ENCODE data around the gene NME7.

NME7 gene

GRCh38 chr1:169106095-169106920, 261.3 kb downstream of the NME7 start, which contains the start of gene ATP1B1:
ATP1B1 (plus strand) TSS chr1:169106690; CDS start chr1:169106830, 140 bp downstream.
- peak; percentile 95 for DNase-seq (ENCODE audit: low spot score)

- peak; percentile 45 for DNase-seq (ENCODE audit: low spot score)
These were observed 262.0 kb downstream of the NME7 start for GRCh38 chr1:169105434-169106094.

GRCh38 chr1:169105087-169105433, 262.5 kb downstream of the NME7 start:
- no peak for DNase-seq (ENCODE audit: low spot score)

- no peak for DNase-seq (ENCODE audit: low spot score)
These were observed 264.1 kb downstream of the NME7 start for GRCh38 chr1:169103480-169103893.

GRCh38 chr1:169103002-169103401, 264.6 kb downstream of the NME7 start:
- DNase-seq (ENCODE audit: low spot score): no peak

GRCh38 chr1:169102567-169102966, 265.0 kb downstream of the NME7 start:
- DNase-seq (ENCODE audit: low spot score): peak; percentile 70

GRCh38 chr1:169100651-169101088, 266.9 kb downstream of the NME7 start:
- DNase-seq (ENCODE audit: low spot score): no peak

- no peak for DNase-seq (ENCODE audit: low spot score)
These were observed 267.4 kb downstream of the NME7 start for GRCh38 chr1:169100208-169100607.

GRCh38 chr1:169099561-169099960, 268.0 kb downstream of the NME7 start:
- no peak for DNase-seq (ENCODE audit: low spot score)

- DNase-seq (ENCODE audit: low spot score): no peak
These were observed 269.2 kb downstream of the NME7 start for GRCh38 chr1:169098380-169098779.

GRCh38 chr1:169094897-169095569, 272.6 kb downstream of the NME7 start:
- no peak for DNase-seq (ENCODE audit: low spot score)

GRCh38 chr1:169092399-169092798, 275.2 kb downstream of the NME7 start:
- no peak for DNase-seq (ENCODE audit: low spot score)

GRCh38 chr1:169091480-169091941, 276.1 kb downstream of the NME7 start:
- DNase-seq (ENCODE audit: low spot score): no peak

- no peak for DNase-seq (ENCODE audit: low spot score)
These were observed 276.7 kb downstream of the NME7 start for GRCh38 chr1:169090900-169091311.

GRCh38 chr1:169090308-169090899, 277.2 kb downstream of the NME7 start:
- DNase-seq (ENCODE audit: low spot score): no peak

GRCh38 chr1:169089776-169090175, 277.8 kb downstream of the NME7 start:
- DNase-seq (ENCODE audit: low spot score): no peak

GRCh38 chr1:169087876-169088275, 279.7 kb downstream of the NME7 start:
- DNase-seq (ENCODE audit: low spot score): no peak

- DNase-seq (ENCODE audit: low spot score): no peak
These were observed 280.8 kb downstream of the NME7 start for GRCh38 chr1:169086603-169087455.

- DNase-seq (ENCODE audit: low spot score): no peak
These were observed 281.7 kb downstream of the NME7 start for GRCh38 chr1:169085911-169086310.
